ENCODE data around the gene STX10. TPM values are rescaled to one million over a fixed set of nuclear protein-coding genes. Genes with fewer than 3 reads are reported as not detected.

The STX10 gene
- total RNA-seq, 1 donor from 2014 or later = 66.2 TPM

GRCh38 chr19:13146763-13147563 lies 3.2 kb downstream of the STX10 start:
- intact Hi-C loops (cut with micrococcal nuclease) = no loop called here

GRCh38 chr19:13139633-13140311 lies 10.4 kb downstream of the STX10 start:
- Mint-ChIP-seq H3K27ac (peak overlapping the region; percentile 54), H3K9me3 (no peaks in the 10 kb centered on the region)

More at GRCh38 chr19:13146763-13147563, 3.2 kb downstream of the STX10 start:
- Mint-ChIP-seq H3K27ac (no peak overlapping the region), H3K27me3 (no peaks in the 10 kb centered on the region), H3K4me1 (peaks cover 20% of the 10 kb centered on the region), H3K36me3 (ENCODE audit: low read depth) (peaks cover 23% of the 10 kb centered on the region), H3K4me3 (no peak overlapping the region), H3K9me3 (no peaks in the 10 kb centered on the region)
- DNase-seq = no peak

GRCh38 chr19:13138916-13139198 lies 11.3 kb downstream of the STX10 start:
- Mint-ChIP-seq H3K36me3 (ENCODE audit: low read depth) (peaks cover 38% of the 10 kb centered on the region), H3K4me3 (no peak overlapping the region), H3K27ac (no peak overlapping the region), H3K4me1 (no peaks in the 10 kb centered on the region), H3K9me3 (no peaks in the 10 kb centered on the region), H3K27me3 (no peaks in the 10 kb centered on the region)
- intact Hi-C loops (cut with micrococcal nuclease) = no loop called here
- no peak for DNase-seq

More at GRCh38 chr19:13139633-13140311, 10.4 kb downstream of the STX10 start:
- H3K27me3 Mint-ChIP-seq = no peaks in the 10 kb centered on the region
- H3K36me3 Mint-ChIP-seq (ENCODE audit: low read depth) = peaks cover 38% of the 10 kb centered on the region
- no peaks in the 10 kb centered on the region for H3K4me1 Mint-ChIP-seq
- H3K4me3 Mint-ChIP-seq = no peak overlapping the region
- no peak for DNase-seq
- intact Hi-C loops (cut with micrococcal nuclease) = no loop called here

GRCh38 chr19:13138171-13138915 lies 11.8 kb downstream of the STX10 start:
- Mint-ChIP-seq H3K27me3 (no peaks in the 10 kb centered on the region), H3K36me3 (ENCODE audit: low read depth) (peaks cover 34% of the 10 kb centered on the region), H3K4me3 (no peak overlapping the region), H3K9me3 (no peaks in the 10 kb centered on the region), H3K27ac (no peak overlapping the region), H3K4me1 (peaks cover 4% of the 10 kb centered on the region)
- intact Hi-C loops (cut with micrococcal nuclease) = no loop called here
- no peak for DNase-seq

GRCh38 chr19:13137290-13137794 lies 12.8 kb downstream of the STX10 start:
- Mint-ChIP-seq H3K9me3 (no peaks in the 10 kb centered on the region), H3K36me3 (ENCODE audit: low read depth) (peaks cover 36% of the 10 kb centered on the region), H3K4me1 (peaks cover 14% of the 10 kb centered on the region), H3K27me3 (no peaks in the 10 kb centered on the region), H3K27ac (no peak overlapping the region), H3K4me3 (no peak overlapping the region)
- intact Hi-C loops (cut with micrococcal nuclease) = no loop called here
- no peak for DNase-seq

GRCh38 chr19:13135068-13136062 lies 14.8 kb downstream of the STX10 start:
- H3K4me3 Mint-ChIP-seq = no peak overlapping the region
- H3K4me1 Mint-ChIP-seq = peaks cover 28% of the 10 kb centered on the region
- intact Hi-C loops (cut with micrococcal nuclease) = no loop called here
- H3K27ac Mint-ChIP-seq = peak overlapping the region; percentile 42
- H3K9me3 Mint-ChIP-seq = no peaks in the 10 kb centered on the region
- peaks cover 36% of the 10 kb centered on the region for H3K36me3 Mint-ChIP-seq (ENCODE audit: low read depth)
- no peaks in the 10 kb centered on the region for H3K27me3 Mint-ChIP-seq
- DNase-seq = no peak

GRCh38 chr19:13134626-13135025 lies 15.5 kb downstream of the STX10 start:
- Mint-ChIP-seq H3K4me1 (peaks cover 28% of the 10 kb centered on the region), H3K27ac (peak overlapping the region; percentile 70), H3K9me3 (no peaks in the 10 kb centered on the region), H3K27me3 (no peaks in the 10 kb centered on the region), H3K36me3 (ENCODE audit: low read depth) (peaks cover 37% of the 10 kb centered on the region), H3K4me3 (no peak overlapping the region)
- intact Hi-C loops (cut with micrococcal nuclease) = no loop called here
- DNase-seq = no peak

GRCh38 chr19:13133241-13133870 lies 16.8 kb downstream of the STX10 start:
- peaks cover 33% of the 10 kb centered on the region for H3K4me1 Mint-ChIP-seq
- H3K9me3 Mint-ChIP-seq = no peaks in the 10 kb centered on the region
- no peak for DNase-seq
- peaks cover 33% of the 10 kb centered on the region for H3K36me3 Mint-ChIP-seq (ENCODE audit: low read depth)
- peak overlapping the region; percentile 98 for H3K27ac Mint-ChIP-seq
- intact Hi-C loops (cut with micrococcal nuclease) = no loop called here
- peak overlapping the region; percentile 85 for H3K4me3 Mint-ChIP-seq
- no peaks in the 10 kb centered on the region for H3K27me3 Mint-ChIP-seq

- peak; percentile 85 for DNase-seq
- intact Hi-C loops (cut with micrococcal nuclease) = loop anchor here (1.0 kb wide), 4 partner anchors 14 to 32 kb away; partner anchors contain the start of genes IER2, NACC1 and STX10
- Mint-ChIP-seq H3K4me3 (peak overlapping the region; percentile 85), H3K36me3 (ENCODE audit: low read depth) (peaks cover 27% of the 10 kb centered on the region), H3K9me3 (no peaks in the 10 kb centered on the region), H3K4me1 (peaks cover 38% of the 10 kb centered on the region), H3K27me3 (no peaks in the 10 kb centered on the region), H3K27ac (peak overlapping the region; percentile 98)
These were observed 17.5 kb downstream of the STX10 start for GRCh38 chr19:13132471-13133180.

- Mint-ChIP-seq H3K9me3 (no peaks in the 10 kb centered on the region), H3K4me3 (no peak overlapping the region), H3K4me1 (peaks cover 39% of the 10 kb centered on the region), H3K36me3 (ENCODE audit: low read depth) (peaks cover 27% of the 10 kb centered on the region), H3K27me3 (no peaks in the 10 kb centered on the region), H3K27ac (peak overlapping the region; percentile 98)
- intact Hi-C loops (cut with micrococcal nuclease) = no loop called here
- no peak for DNase-seq
These were observed 19.2 kb downstream of the STX10 start for GRCh38 chr19:13130886-13131490.

- H3K4me3 Mint-ChIP-seq = no peak overlapping the region
- DNase-seq = no peak
- intact Hi-C loops (cut with micrococcal nuclease) = no loop called here
- no peaks in the 10 kb centered on the region for H3K9me3 Mint-ChIP-seq
- H3K36me3 Mint-ChIP-seq (ENCODE audit: low read depth) = peaks cover 29% of the 10 kb centered on the region
- peaks cover 39% of the 10 kb centered on the region for H3K4me1 Mint-ChIP-seq
- H3K27ac Mint-ChIP-seq = no peak overlapping the region
- H3K27me3 Mint-ChIP-seq = no peaks in the 10 kb centered on the region
These were observed 20.8 kb downstream of the STX10 start for GRCh38 chr19:13129384-13129783.

GRCh38 chr19:13128583-13128982 lies 21.6 kb downstream of the STX10 start:
- Mint-ChIP-seq H3K27ac (peak overlapping the region; percentile 63), H3K27me3 (no peaks in the 10 kb centered on the region), H3K4me1 (peaks cover 37% of the 10 kb centered on the region), H3K36me3 (ENCODE audit: low read depth) (peaks cover 30% of the 10 kb centered on the region), H3K4me3 (no peak overlapping the region), H3K9me3 (no peaks in the 10 kb centered on the region)
- DNase-seq = no peak
- intact Hi-C loops (cut with micrococcal nuclease) = no loop called here

Measured in activated CD4-positive, alpha-beta T cell treated with anti-CD3 and anti-CD28 coated beads, Interleukin-2, amount 10 ng/mL, durations not matched to agents 24 days and 14 days (primary cell).